Suprapubic skin (tissue), 4 donors: ENCODE data around the gene DAGLA. TPM values are rescaled to one million over a fixed set of nuclear protein-coding genes. Genes with fewer than 3 reads are reported as not detected.

Experiments
- DNase-seq, 2 donors: peaks; one replicate each; pipeline ENCODE4 v3.0.0-alpha.2; 2019; ENCODE audit warnings: low spot score in 2 of 2
- H3K27ac ChIP-seq: fragments of 200-600 bp; sonication (generic); one replicate; pipeline ENCODE4 v1.5.1; 2019
- H3K27me3 ChIP-seq: fragments of 200-600 bp; sonication (generic); one replicate; pipeline ENCODE4 v1.5.1; 2019
- H3K36me3 ChIP-seq: fragments of 200-600 bp; sonication (generic); one replicate; pipeline ENCODE4 v1.5.1; 2019
- H3K4me1 ChIP-seq: fragments of 200-600 bp; sonication (generic); one replicate; pipeline ENCODE4 v1.5.1; 2019
- H3K4me3 ChIP-seq: fragments of 200-600 bp; sonication (generic); one replicate; pipeline ENCODE4 v1.5.1; 2019; ENCODE audit warnings: mild to moderate bottlenecking
- H3K9me3 ChIP-seq: fragments of 200-600 bp; sonication (generic); one replicate; pipeline ENCODE4 v1.5.1; 2019
- EP300 ChIP-seq: sonication (generic); formaldehyde crosslinking; IDR thresholded peaks from one replicate; pipeline ENCODE4 v1.6.1; 2017; ENCODE audit warnings: antibody characterized with exemption
- POLR2A ChIP-seq, 2 donors: fragments of 450-650 bp; IDR thresholded peaks; one replicate each; pipeline ENCODE4 v1.6.1; 2017; ENCODE audit warnings: antibody characterized with exemption in 2 of 2, mild to moderate bottlenecking in 2 of 2, moderate library complexity in 2 of 2
- POLR2AphosphoS5 ChIP-seq, 3 donors: sonication (generic); formaldehyde crosslinking; IDR thresholded peaks; one replicate each; pipeline ENCODE4 v1.6.1; 2017; ENCODE audit warnings: antibody characterized with exemption in 3 of 3
- WGBS: methylation state at CpG from one replicate; pipeline ENCODE4 v1.1.5; 2018; 5-methylcytosine and 5-hydroxymethylcytosine counted together
- total RNA-seq, 4 donors: library from RNA; depleted of rRNA; stranded (reverse); fragments of >200 nt; gene quantifications; one replicate each; pipeline ENCODE4 v1.1.0, GENCODE V29; 2016
- TF ChIP-seq, protein P1 (sequence below), 2 donors: fragments of 200-600 bp in 1 of 2; fragments of 450-650 bp in 1 of 2; sonication (generic) in 1 of 2; IDR thresholded peaks; one replicate each; pipeline ENCODE4 v1.5.1; 2016 to 2019; ENCODE audit warnings: antibody characterized with exemption in 2 of 2, mild to moderate bottlenecking in 1 of 2, moderate library complexity in 1 of 2

DAGLA gene
- total RNA-seq, 4 donors from 2014 or later, result 0.64 to 1.2 (median 0.87) TPM

DNA sequence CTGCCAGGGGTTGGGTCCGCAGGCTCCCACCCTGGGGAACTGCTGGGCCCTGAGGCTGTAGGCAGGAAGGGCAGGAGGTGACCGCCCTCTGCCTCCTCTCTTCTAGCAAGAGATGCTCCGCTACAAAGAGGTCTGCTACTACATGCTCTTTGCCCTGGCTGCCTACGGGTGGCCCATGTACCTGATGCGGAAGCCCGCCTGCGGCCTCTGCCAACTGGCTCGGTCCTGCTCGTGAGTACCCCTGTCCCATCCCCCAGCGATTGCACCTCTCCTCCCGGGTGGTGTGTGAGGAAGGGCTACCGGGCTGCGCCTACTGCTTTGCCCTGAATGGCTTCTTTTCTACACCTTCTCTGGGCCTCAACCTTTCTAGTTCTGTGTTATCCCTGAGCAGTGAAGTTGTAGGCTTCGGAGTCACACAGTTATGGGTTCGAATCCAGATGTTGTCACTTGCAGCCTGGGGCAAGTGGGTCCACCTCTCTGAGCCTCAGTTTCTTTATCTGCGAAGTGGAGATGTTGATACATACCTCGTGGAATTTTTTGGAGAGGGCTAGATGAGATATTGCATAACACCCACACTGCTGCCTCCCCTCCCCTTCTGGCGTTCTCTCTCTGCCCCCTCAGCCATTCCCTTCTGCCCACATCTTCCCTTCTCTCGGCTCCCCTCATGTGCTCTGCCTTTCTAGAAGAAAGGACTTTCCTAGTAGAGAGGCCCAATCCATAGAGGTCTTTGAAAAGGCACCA is 51.2 kb downstream of the DAGLA start:
- no peaks in the 10 kb centered on the region for H3K9me3 ChIP-seq
- peaks cover 29% of the 10 kb centered on the region for H3K36me3 ChIP-seq
- TF ChIP-seq, protein P1, sequence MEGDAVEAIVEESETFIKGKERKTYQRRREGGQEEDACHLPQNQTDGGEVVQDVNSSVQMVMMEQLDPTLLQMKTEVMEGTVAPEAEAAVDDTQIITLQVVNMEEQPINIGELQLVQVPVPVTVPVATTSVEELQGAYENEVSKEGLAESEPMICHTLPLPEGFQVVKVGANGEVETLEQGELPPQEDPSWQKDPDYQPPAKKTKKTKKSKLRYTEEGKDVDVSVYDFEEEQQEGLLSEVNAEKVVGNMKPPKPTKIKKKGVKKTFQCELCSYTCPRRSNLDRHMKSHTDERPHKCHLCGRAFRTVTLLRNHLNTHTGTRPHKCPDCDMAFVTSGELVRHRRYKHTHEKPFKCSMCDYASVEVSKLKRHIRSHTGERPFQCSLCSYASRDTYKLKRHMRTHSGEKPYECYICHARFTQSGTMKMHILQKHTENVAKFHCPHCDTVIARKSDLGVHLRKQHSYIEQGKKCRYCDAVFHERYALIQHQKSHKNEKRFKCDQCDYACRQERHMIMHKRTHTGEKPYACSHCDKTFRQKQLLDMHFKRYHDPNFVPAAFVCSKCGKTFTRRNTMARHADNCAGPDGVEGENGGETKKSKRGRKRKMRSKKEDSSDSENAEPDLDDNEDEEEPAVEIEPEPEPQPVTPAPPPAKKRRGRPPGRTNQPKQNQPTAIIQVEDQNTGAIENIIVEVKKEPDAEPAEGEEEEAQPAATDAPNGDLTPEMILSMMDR (IDR thresholded peaks at IDR 0.05), result no peak
- TF ChIP-seq POLR2AphosphoS5 (IDR thresholded peaks at IDR 0.05) (no peak), EP300 (no peak), POLR2A (IDR thresholded peaks at IDR 0.05) (no peak)
- no peak overlapping the region for H3K4me3 ChIP-seq
- H3K27me3 ChIP-seq, result peaks cover 6% of the 10 kb centered on the region
- WGBS, result 78% methylated on average over 16 of the region's 19 CpGs
- H3K4me1 ChIP-seq, result peaks cover 33% of the 10 kb centered on the region
- no peak overlapping the region for H3K27ac ChIP-seq
- DNase-seq, result no peak

DNA sequence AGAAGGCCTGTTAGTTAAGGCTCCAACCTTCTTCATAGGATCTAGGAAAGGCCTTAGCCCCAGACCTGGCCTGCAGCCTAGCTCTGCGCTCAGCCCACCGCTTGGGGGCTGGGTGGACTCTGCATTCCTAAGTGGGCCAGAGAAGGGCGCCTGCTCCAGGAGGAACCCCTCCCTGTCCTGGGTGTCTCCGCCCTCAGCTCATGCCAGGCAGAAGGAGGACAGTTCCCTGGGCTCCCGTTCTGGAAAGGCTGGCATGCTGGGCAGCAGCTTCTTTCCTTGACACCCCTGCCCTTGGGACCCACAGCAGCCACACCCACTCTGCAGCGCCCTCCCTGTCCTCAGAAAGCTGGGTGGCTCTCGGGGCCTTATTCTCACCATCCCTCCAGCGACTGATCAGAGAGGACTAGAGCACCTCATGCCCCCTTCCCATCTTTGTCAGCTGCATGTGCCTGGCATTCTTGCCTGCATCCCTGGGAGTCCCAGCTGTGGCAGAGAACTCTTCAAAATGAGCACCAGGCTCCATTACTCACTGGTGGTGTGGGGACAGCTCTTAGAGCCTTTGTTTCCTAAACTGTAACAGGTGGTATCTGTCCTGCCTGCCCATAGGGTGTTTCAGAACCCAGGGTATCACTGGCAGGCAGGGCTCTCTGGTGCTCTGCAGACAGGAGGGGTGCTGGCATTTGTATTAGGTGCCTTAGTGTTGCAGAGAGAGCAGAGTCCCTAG is 51.9 kb downstream of the DAGLA start:
- H3K4me3 ChIP-seq, result no peak overlapping the region
- H3K9me3 ChIP-seq, result no peaks in the 10 kb centered on the region
- H3K27me3 ChIP-seq, result peaks cover 6% of the 10 kb centered on the region
- WGBS, result 50% methylated on average over 4 of the region's 8 CpGs
- DNase-seq, result no peak
- peaks cover 30% of the 10 kb centered on the region for H3K36me3 ChIP-seq
- TF ChIP-seq, protein P1 (IDR thresholded peaks at IDR 0.05), result no peak
- no peak for TF ChIP-seq POLR2AphosphoS5 (IDR thresholded peaks at IDR 0.05)
- TF ChIP-seq EP300, result no peak
- no peak for TF ChIP-seq POLR2A (IDR thresholded peaks at IDR 0.05)
- no peak overlapping the region for H3K27ac ChIP-seq
- H3K4me1 ChIP-seq, result peaks cover 33% of the 10 kb centered on the region

DNA sequence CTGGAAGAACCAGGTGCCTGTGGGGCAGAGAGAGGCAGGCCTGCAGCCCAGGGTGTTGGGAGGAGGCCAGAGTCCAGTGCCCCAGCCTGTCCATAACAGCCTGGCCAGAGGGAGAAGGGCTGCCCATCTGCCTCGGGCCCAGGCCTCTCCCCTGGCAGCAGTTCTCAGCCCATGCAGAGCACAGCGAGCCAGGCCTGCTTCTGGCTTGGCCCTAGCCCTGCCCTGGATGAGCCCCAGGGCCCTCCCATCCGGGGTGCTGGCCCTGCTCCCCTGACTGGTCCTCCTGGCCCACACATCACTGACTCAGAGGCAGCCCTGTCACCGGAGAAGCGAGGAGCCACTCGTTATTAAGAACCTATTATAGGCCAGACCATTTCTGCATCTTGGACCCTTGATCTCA is 52.5 kb downstream of the DAGLA start:
- WGBS, result 40% methylated on average over 1 of the region's 6 CpGs
- H3K27ac ChIP-seq, result peak overlapping the region; percentile 24
- H3K4me1 ChIP-seq, result peaks cover 33% of the 10 kb centered on the region
- peaks cover 30% of the 10 kb centered on the region for H3K36me3 ChIP-seq
- peaks cover 6% of the 10 kb centered on the region for H3K27me3 ChIP-seq
- DNase-seq, result no peak
- TF ChIP-seq, protein P1 (IDR thresholded peaks at IDR 0.05), result no peak
- TF ChIP-seq POLR2AphosphoS5 (IDR thresholded peaks at IDR 0.05) (no peak), POLR2A (IDR thresholded peaks at IDR 0.05) (no peak), EP300 (no peak)
- H3K4me3 ChIP-seq, result no peak overlapping the region
- no peaks in the 10 kb centered on the region for H3K9me3 ChIP-seq

DNA sequence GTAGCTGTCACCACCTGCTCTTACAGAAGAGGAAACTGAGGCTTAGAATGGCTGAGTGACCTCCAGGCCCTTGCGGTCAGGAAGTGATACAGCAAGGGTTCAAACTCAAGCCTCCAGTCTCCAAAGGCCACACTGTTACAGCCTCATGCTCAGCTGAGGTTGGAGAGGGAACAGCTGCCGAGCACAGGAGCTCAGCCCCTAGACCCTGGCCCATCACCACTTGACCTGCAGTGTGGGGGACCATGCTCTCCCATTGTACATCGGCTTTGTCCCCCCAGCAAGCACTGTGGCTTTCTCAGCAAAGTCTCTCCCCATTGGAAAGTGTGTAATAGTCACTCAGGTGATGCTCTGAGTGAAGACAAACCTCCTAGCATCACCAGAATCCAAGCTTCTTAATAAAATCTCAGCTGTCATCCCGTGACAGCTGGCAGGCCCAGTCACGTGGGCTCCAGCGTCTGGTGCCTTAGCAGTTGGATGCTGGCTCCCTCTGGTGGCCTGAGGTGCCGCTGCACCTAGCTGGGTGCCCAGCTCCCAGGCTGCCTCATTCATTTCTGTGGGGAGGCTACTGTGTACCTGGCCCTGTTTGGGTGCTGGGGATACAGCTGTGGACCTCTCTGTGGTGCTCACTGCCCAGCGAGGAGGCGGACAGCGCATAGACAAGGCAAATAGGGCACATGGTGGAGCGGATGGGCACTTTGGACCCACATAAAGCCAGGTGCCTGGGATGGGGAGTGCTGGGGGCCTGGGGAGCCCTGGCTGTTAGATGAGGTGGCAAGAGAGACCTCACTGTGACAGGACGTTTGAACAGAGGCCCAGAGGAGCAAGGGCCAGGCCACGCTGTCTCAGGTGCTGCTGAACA is 53.2 kb downstream of the DAGLA start:
- Histone ChIP-seq H3K27me3 (peaks cover 5% of the 10 kb centered on the region), H3K27ac (peak overlapping the region; percentile 24), H3K4me3 (no peak overlapping the region), H3K4me1 (peaks cover 33% of the 10 kb centered on the region), H3K36me3 (peaks cover 24% of the 10 kb centered on the region), H3K9me3 (no peaks in the 10 kb centered on the region)
- TF ChIP-seq, protein P1 (IDR thresholded peaks at IDR 0.05), result peak; percentile 98 to 99
- TF ChIP-seq EP300 (no peak), POLR2AphosphoS5 (IDR thresholded peaks at IDR 0.05) (peak in 1 of 3 donors; percentile 61), POLR2A (IDR thresholded peaks at IDR 0.05) (no peak)
- peak; percentile 89 to 92 for DNase-seq
- WGBS, result 34% methylated on average over 8 of the region's 13 CpGs
